Endothelial cell of umbilical vein (primary cell): Measurements from ENCODE around the gene KLF4. TPM values are rescaled to one million over a fixed set of nuclear protein-coding genes. Genes with fewer than 3 reads are reported as not detected.

ENCODE experiments used
- BruUV-seq: library from RNA; stranded (reverse); fragments of 400-500 nt; replicated peaks from 2 replicates; lab custom pipeline; 2021; lab: Mats Ljungman, UMichigan
- CTCF ChIA-PET: fragments of 300-600, 350-600 bp; sonication (Branson Sonifier 250); formaldehyde crosslinking; loops from one replicate; lab custom pipeline; 2021; ENCODE audit warnings: antibody characterized with exemption, inconsistent platforms; lab: Charles Lee
- POLR2A ChIA-PET: fragments of 300-600, 350-600 bp; sonication (Branson Sonifier 250); formaldehyde crosslinking; loops from one replicate; lab custom pipeline; 2021; ENCODE audit warnings: antibody characterized with exemption, inconsistent platforms; lab: Charles Lee
- DNase-seq: peaks from one replicate; pipeline ENCODE4 v3.0.0-alpha.2; 2011; ENCODE audit warnings: low read depth, low spot score
- FAIRE-seq: peaks from 2 replicates; lab custom pipeline; 2011; peaks lifted over from hg19 to GRCh38; lab: Jason Lieb, UNC
- H2AFZ ChIP-seq: 2 replicates; pipeline ENCODE4 v1.6.0; 2012; ENCODE audit warnings: low read depth, low read length, control low read depth, inconsistent platforms
- H3K27ac ChIP-seq: 2 replicates; pipeline ENCODE4 v1.5.1; 2011; ENCODE audit warnings: low read depth, mild to moderate bottlenecking, control low read depth, low read length, moderate library complexity; ENCODE audit not compliant: insufficient read depth
- H3K27me3 ChIP-seq, 2 experiments: 2 replicates each; pipeline versions ENCODE4 v1.6.0 to v1.6.1; 2011; ENCODE audit warnings: low read length in 2 of 2, mixed read lengths in 1 of 2; ENCODE audit not compliant: control insufficient read depth in 2 of 2, insufficient read depth in 2 of 2
- H3K36me3 ChIP-seq, 2 experiments: 2 replicates in 1 of 2; 3 replicates in 1 of 2; pipeline ENCODE4 v1.5.1; 2011; ENCODE audit warnings: low read length in 2 of 2, mild to moderate bottlenecking in 1 of 2, moderate library complexity in 1 of 2; ENCODE audit not compliant: control insufficient read depth in 2 of 2, insufficient read depth in 2 of 2; ENCODE audit errors: extremely low read depth in 1 of 2
- H3K4me1 ChIP-seq: 3 replicates; pipeline ENCODE4 v1.5.1; 2011; ENCODE audit warnings: mild to moderate bottlenecking, low read length; ENCODE audit not compliant: control insufficient read depth, insufficient read depth; ENCODE audit errors: extremely low read depth
- H3K4me2 ChIP-seq: 2 replicates; pipeline ENCODE4 v1.6.1; 2011; ENCODE audit warnings: low read length, control low read depth, mixed read lengths; ENCODE audit not compliant: insufficient read depth
- H3K4me3 ChIP-seq, 3 experiments: fragments of 200-600 bp in 1 of 3; sonication (generic), shearing (Covaris generic) in 1 of 3; replicated peaks in 1 of 3; 2 replicates each; pipeline ENCODE4 v1.5.1; 2011 to 2016; ENCODE audit warnings: control low read depth in 3 of 3, low read length in 3 of 3, mild to moderate bottlenecking in 2 of 3, inconsistent platforms in 1 of 3, low read depth in 1 of 3, moderate library complexity in 1 of 3; ENCODE audit not compliant: insufficient read depth in 1 of 3
- H3K79me2 ChIP-seq: 2 replicates; pipeline ENCODE4 v1.6.0; 2012; ENCODE audit warnings: low read length, inconsistent platforms; ENCODE audit not compliant: control insufficient read depth, insufficient read depth
- H3K9ac ChIP-seq: replicated peaks from 2 replicates; pipeline ENCODE3; 2011; ENCODE audit warnings: low read length, control low read depth; ENCODE audit not compliant: insufficient read depth; ENCODE audit errors: extremely low read depth
- H3K9me1 ChIP-seq: replicated peaks from 3 replicates; pipeline ENCODE4 v1.6.0; 2011; ENCODE audit warnings: mild to moderate bottlenecking, low read length; ENCODE audit not compliant: control insufficient read depth, insufficient read depth; ENCODE audit errors: extremely low read depth
- H3K9me3 ChIP-seq: replicated peaks from 2 replicates; pipeline ENCODE4 v1.5.1; 2012; ENCODE audit warnings: low read length, inconsistent platforms; ENCODE audit not compliant: control insufficient read depth, insufficient read depth
- H4K20me1 ChIP-seq: replicated peaks from 2 replicates; pipeline ENCODE3; 2011; ENCODE audit warnings: mild to moderate bottlenecking, low read length; ENCODE audit not compliant: control insufficient read depth, insufficient read depth; ENCODE audit errors: extremely low read depth
- CTCF ChIP-seq, 2 donors: IDR thresholded peaks; 1 replicate in 1 of 2; 2 replicates in 1 of 2; pipeline ENCODE4 v1.5.1; 2011; ENCODE audit warnings: low read length in 2 of 2, mild to moderate bottlenecking in 2 of 2, moderate library complexity in 2 of 2, control low read depth in 1 of 2, inconsistent platforms in 1 of 2, low read depth in 1 of 2; ENCODE audit not compliant: insufficient read depth in 1 of 2; ENCODE audit errors: extremely low read depth in 1 of 2
- EZH2 ChIP-seq: IDR thresholded peaks from 2 replicates; pipeline ENCODE4 v1.6.1; 2012; ENCODE audit warnings: borderline replicate concordance, low read depth, mild to moderate bottlenecking, moderate library complexity, low read length, inconsistent platforms; ENCODE audit not compliant: severe bottlenecking
- FOS ChIP-seq: IDR thresholded peaks from 2 replicates; pipeline ENCODE4 v1.6.1; 2011; ENCODE audit warnings: mild to moderate bottlenecking, low read length, moderate library complexity, borderline replicate concordance; ENCODE audit not compliant: insufficient read depth
- GATA2 ChIP-seq: IDR thresholded peaks from 2 replicates; pipeline ENCODE4 v1.7.0; 2011; ENCODE audit warnings: low read depth, mild to moderate bottlenecking, moderate library complexity, mixed read lengths, low read length; ENCODE audit not compliant: insufficient read length, insufficient read depth
- JUN ChIP-seq: IDR thresholded peaks from 2 replicates; pipeline ENCODE4 v1.6.1; 2011; ENCODE audit warnings: borderline replicate concordance, low read depth; ENCODE audit not compliant: insufficient read length, insufficient read depth
- MYC ChIP-seq: IDR thresholded peaks from one replicate; pipeline ENCODE4 v1.6.1; 2011; ENCODE audit warnings: mild to moderate bottlenecking, low read depth, low read length
- POLR2A ChIP-seq: IDR thresholded peaks from 2 replicates; pipeline ENCODE4 v1.6.1; 2012; ENCODE audit warnings: low read depth, mild to moderate bottlenecking, control low read depth, low read length
- POLR2AphosphoS5 ChIP-seq: IDR thresholded peaks from 2 replicates; pipeline ENCODE4 v1.6.1; 2012; ENCODE audit warnings: low read depth, mild to moderate bottlenecking, control low read depth, low read length, moderate library complexity; ENCODE audit not compliant: insufficient read depth
- dilution Hi-C: fragments of 300-500 bp; cut with MboI; formaldehyde crosslinking; loops from one replicate; pipeline ENCODE4 v1.15.0; 2019; ENCODE audit warnings: low sequenced_read_pairs; ENCODE audit not compliant: extremely low pct_ligation_motif_present
- intact Hi-C: fragments of 100-400 bp; cut with micrococcal nuclease; formaldehyde crosslinking; loops from one replicate; pipeline ENCODE4 v1.10.0; 2022
- polyA plus RNA-seq, 4 experiments: library from polyadenylated mRNA; depleted of rRNA in 3 of 4; stranded (reverse) in 3 of 4; unstranded in 1 of 4; fragments of >200 nt; gene quantifications; 2 replicates each; pipeline versions ENCODE4 v1.2.1 to v1.2.3, GENCODE V29; 2011 to 2012; ENCODE audit warnings: missing spikeins in 1 of 4
- total RNA-seq: library from RNA; stranded (reverse); gene quantifications from 2 replicates; pipeline ENCODE4 v1.2.3, GENCODE V29; 2021
- TF ChIP-seq, protein P1 (sequence below): IDR thresholded peaks from 2 replicates; pipeline ENCODE4 v1.6.1; 2011; ENCODE audit not compliant: insufficient read depth, insufficient read length

KLF4 gene
- total and polyA plus RNA-seq, 2 donors (not counting 3 experiments of a cell fraction or from before 2014, with no cell fraction given): 1.5 to 2.4 TPM

DNA sequence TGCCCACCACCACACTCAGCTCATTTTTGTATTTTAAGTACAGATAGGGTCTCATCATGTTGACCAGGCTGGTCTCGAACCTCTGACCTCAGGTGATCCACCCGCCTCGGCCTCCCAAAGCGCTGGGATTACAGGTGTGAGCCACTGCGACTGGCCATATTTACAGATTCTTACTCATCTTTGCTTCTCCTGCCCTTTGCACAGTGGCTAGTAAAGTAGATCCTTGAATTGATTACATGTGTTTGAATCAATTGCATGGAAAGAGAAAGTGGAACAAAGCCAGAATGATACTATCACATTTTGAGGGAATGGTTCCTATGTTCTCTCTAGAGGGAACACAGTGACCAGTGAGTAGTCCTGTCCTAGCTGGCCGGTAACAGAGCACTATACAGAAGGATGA is 15.4 kb downstream of the KLF4 start:
- CTCF ChIA-PET: interaction anchor here (1.2 kb wide), 1 partner anchor 9 kb away, joined by 3 read pairs; no protein-coding TSS in a partner anchor
- intact Hi-C loops (no loop called here), dilution Hi-C loops (no loop called here)
- no peaks in the 10 kb centered on the region for H3K36me3 ChIP-seq
- DNase-seq (no peak), FAIRE-seq (no peak)
- no peak overlapping the region for H3K9ac ChIP-seq
- H4K20me1 ChIP-seq: no peaks in the 10 kb centered on the region
- no peak overlapping the region for H3K4me3 ChIP-seq
- POLR2A ChIA-PET: no interaction called here
- no peaks in the 10 kb centered on the region for H3K9me3 ChIP-seq
- no peaks in the 10 kb centered on the region for H3K9me1 ChIP-seq
- no peak overlapping the region for H3K4me2 ChIP-seq
- no peak overlapping the region for H2AFZ ChIP-seq
- BruUV-seq: no TSS peak
- no peak for TF ChIP-seq POLR2AphosphoS5
- no peak for TF ChIP-seq FOS
- no peak for TF ChIP-seq MYC
- no peak for TF ChIP-seq CTCF (IDR thresholded peaks at IDR 0.05; ENCODE audit: extremely low read depth in 1 of 2, insufficient read depth in 1 of 2, low read depth in 1 of 2, low read length in 2 of 2)
- no peak for TF ChIP-seq EZH2
- TF ChIP-seq, protein P1, sequence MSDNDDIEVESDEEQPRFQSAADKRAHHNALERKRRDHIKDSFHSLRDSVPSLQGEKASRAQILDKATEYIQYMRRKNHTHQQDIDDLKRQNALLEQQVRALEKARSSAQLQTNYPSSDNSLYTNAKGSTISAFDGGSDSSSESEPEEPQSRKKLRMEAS: no peak
- no peak for TF ChIP-seq JUN
- TF ChIP-seq POLR2A: no peak
- TF ChIP-seq GATA2: no peak
- H3K27ac ChIP-seq: no peak overlapping the region
- H3K4me1 ChIP-seq: no peaks in the 10 kb centered on the region
- no peaks in the 10 kb centered on the region for H3K79me2 ChIP-seq
- H3K27me3 ChIP-seq: no peaks in the 10 kb centered on the region
